NCI-H1105 (cell line): ENCODE measurements around the gene IFT22.
A peak's percentile ranks its signal among the peaks of the same experiment; 100 is the strongest.
"Not testable (repeated sequence)": the region's sequence is repeated elsewhere in the genome, so short reads cannot be mapped to it uniquely, and the experiment has no call there.

ENCODE experiments used
- DNase-seq: peaks from one replicate; lab custom pipeline; 2025; lab: John Stamatoyannopoulos, UW

Gene IFT22

GRCh38 chr7:101321491-101322401 is at the start of gene IFT22:
Gene IFT22, minus strand, starts transcription at chr7:101321812. Its CDS starts 103 bp downstream, at chr7:101321709.
- DNase-seq, result peak; percentile 91

- no peak for DNase-seq
Observed at GRCh38 chr7:101370836-101371235, 49.2 kb upstream of the IFT22 start.

GRCh38 chr7:101368422-101369165 is 47.0 kb upstream of the IFT22 start:
- DNase-seq, result no peak

- DNase-seq, result no peak
Observed at GRCh38 chr7:101367676-101368075, 46.1 kb upstream of the IFT22 start.

- DNase-seq, result no peak
Observed at GRCh38 chr7:101365956-101366355, 44.3 kb upstream of the IFT22 start.

GRCh38 chr7:101363734-101364374 is 42.2 kb upstream of the IFT22 start:
- peak; percentile 23 for DNase-seq

- no peak for DNase-seq
Observed at GRCh38 chr7:101363196-101363733, 41.7 kb upstream of the IFT22 start.

GRCh38 chr7:101362334-101363195 is 41.0 kb upstream of the IFT22 start, which contains the start of gene COL26A1:
Gene COL26A1, plus strand, starts transcription at chr7:101362875. Its CDS starts 158 bp downstream, at chr7:101363033.
- DNase-seq, result peak; percentile 13

GRCh38 chr7:101357433-101357832 is 35.8 kb upstream of the IFT22 start:
- DNase-seq, result no peak

GRCh38 chr7:101352920-101353308 is 31.3 kb upstream of the IFT22 start:
- DNase-seq, result no peak

GRCh38 chr7:101349300-101349699 is 27.7 kb upstream of the IFT22 start:
- not testable (repeated sequence) for DNase-seq

GRCh38 chr7:101348456-101349067 is 26.9 kb upstream of the IFT22 start:
- not testable (repeated sequence) for DNase-seq

GRCh38 chr7:101347477-101347876 is 25.9 kb upstream of the IFT22 start:
- DNase-seq, result no peak

GRCh38 chr7:101342892-101343291 is 21.3 kb upstream of the IFT22 start:
- no peak for DNase-seq

GRCh38 chr7:101340379-101340778 is 18.8 kb upstream of the IFT22 start:
- DNase-seq, result no peak

- DNase-seq, result no peak
Observed at GRCh38 chr7:101333912-101334311, 12.3 kb upstream of the IFT22 start.

- no peak for DNase-seq
Observed at GRCh38 chr7:101332026-101332425, 10.4 kb upstream of the IFT22 start.

GRCh38 chr7:101330011-101330484 is 8.4 kb upstream of the IFT22 start:
- no peak for DNase-seq

- DNase-seq, result no peak
Observed at GRCh38 chr7:101328159-101328558, 6.5 kb upstream of the IFT22 start.

- no peak for DNase-seq
Observed at GRCh38 chr7:101319401-101319800, 2.2 kb downstream of the IFT22 start.

- DNase-seq, result peak; percentile 1
Observed at GRCh38 chr7:101315336-101315735, 6.3 kb downstream of the IFT22 start.
